ENCODE measurements around the gene TPSAB1.

DNA sequence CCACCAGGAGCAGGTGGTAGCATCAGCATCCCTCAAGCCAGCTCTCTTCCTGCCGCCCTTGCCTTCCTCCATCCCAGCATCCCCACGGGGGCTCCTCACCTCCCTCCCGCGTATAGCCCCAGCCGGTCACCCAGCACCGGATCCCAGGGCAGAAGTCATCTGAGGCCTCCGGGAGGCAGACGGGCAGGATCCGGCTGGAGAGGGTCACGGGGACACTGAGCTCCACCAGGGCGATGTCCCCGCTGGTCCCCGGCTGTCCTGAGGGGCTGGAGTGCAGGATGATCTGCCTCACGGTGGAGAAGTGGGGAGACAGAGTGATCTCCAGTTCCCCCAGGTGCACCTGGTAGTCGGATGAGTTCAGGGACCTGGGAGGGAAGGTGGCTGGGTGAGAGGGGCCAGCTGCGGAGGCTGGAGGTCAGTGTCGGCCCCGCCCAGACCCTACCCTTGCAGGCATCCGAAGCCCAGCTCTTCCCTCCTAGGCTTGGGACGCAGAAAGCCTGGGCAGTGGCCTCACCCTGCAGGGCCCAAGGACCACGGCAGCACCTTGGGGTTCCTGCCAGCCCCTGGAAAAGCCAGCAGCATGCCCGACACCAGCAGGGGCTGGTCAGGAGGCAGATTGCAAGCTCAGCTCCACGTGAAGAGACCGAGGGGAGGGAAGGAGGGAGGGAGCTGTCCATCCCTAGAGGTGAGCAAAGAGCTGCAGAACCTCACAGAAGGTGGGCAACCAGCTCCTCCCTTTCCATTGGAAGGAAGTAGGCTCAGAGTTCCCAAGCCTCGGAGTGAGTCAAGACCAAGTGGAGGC is 17.8 kb upstream of the TPSAB1 start:
- TF ChIP-seq, protein P1, sequence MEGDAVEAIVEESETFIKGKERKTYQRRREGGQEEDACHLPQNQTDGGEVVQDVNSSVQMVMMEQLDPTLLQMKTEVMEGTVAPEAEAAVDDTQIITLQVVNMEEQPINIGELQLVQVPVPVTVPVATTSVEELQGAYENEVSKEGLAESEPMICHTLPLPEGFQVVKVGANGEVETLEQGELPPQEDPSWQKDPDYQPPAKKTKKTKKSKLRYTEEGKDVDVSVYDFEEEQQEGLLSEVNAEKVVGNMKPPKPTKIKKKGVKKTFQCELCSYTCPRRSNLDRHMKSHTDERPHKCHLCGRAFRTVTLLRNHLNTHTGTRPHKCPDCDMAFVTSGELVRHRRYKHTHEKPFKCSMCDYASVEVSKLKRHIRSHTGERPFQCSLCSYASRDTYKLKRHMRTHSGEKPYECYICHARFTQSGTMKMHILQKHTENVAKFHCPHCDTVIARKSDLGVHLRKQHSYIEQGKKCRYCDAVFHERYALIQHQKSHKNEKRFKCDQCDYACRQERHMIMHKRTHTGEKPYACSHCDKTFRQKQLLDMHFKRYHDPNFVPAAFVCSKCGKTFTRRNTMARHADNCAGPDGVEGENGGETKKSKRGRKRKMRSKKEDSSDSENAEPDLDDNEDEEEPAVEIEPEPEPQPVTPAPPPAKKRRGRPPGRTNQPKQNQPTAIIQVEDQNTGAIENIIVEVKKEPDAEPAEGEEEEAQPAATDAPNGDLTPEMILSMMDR (IDR thresholded peaks at IDR 0.05) = no peak
- TF ChIP-seq EP300 (IDR thresholded peaks at IDR 0.05) (no peak), POLR2A (IDR thresholded peaks at IDR 0.05) (no peak)

Data from ovary (tissue), 3 donors.